ENCODE data around the gene NFASC. TPM values are rescaled to one million over a fixed set of nuclear protein-coding genes. Genes with fewer than 3 reads are reported as not detected.

NFASC gene
- total RNA-seq, 1 experiment from 2014 or later = 16.9 TPM

GRCh38 chr1:204834336-204834735 lies 36.3 kb upstream of the NFASC start:
- CTCF ChIA-PET = no interaction called here
- DNase-seq (ENCODE audit: low read depth, low spot score) = no peak
- Histone ChIP-seq H3K4me3 (ENCODE audit: low read depth in 2 of 2, low read length in 2 of 2) (no peak overlapping the region), H3K27ac (ENCODE audit: low read length) (no peak overlapping the region), H3K27me3 (ENCODE audit: control insufficient read depth, insufficient read depth, low read length) (no peaks in the 10 kb centered on the region), H3K4me1 (ENCODE audit: control insufficient read depth, insufficient read depth, low read length) (no peaks in the 10 kb centered on the region), H3K9me3 (ENCODE audit: control insufficient read depth, insufficient read depth, low read depth, low read length) (no peaks in the 10 kb centered on the region), H3K36me3 (ENCODE audit: control insufficient read depth, insufficient read depth, low read length) (no peaks in the 10 kb centered on the region)
- in situ Hi-C loops (cut with HindIII; ENCODE audit: low pct_unique_long_range_greater_than_20kb, low sequenced_read_pairs) (no loop called here), intact Hi-C loops (cut with micrococcal nuclease; ENCODE audit: unreplicated experiment) (no loop called here)
- no TSS peak for BruUV-seq (replicated peaks)
- no peak for TF ChIP-seq REST (IDR thresholded peaks at IDR 0.05; ENCODE audit: insufficient read depth in 1 of 2, low read depth in 2 of 2, low read length in 1 of 2)
- no peak for TF ChIP-seq SIN3A (IDR thresholded peaks at IDR 0.05; ENCODE audit: borderline replicate concordance, insufficient read depth, low read depth, low read length)
- TF ChIP-seq POLR2AphosphoS5 (IDR thresholded peaks at IDR 0.05; ENCODE audit: low read depth, low read length) = no peak
- POLR2A ChIA-PET = no interaction called here
- no peak for ATAC-seq

- no peaks in the 10 kb centered on the region for H3K36me3 ChIP-seq (ENCODE audit: control insufficient read depth, insufficient read depth, low read length)
- no TSS peak for BruUV-seq (replicated peaks)
- POLR2A ChIA-PET = no interaction called here
- H3K9me3 ChIP-seq (ENCODE audit: control insufficient read depth, insufficient read depth, low read depth, low read length) = no peaks in the 10 kb centered on the region
- CTCF ChIA-PET = no interaction called here
- no peaks in the 10 kb centered on the region for H3K27me3 ChIP-seq (ENCODE audit: control insufficient read depth, insufficient read depth, low read length)
- ATAC-seq = no peak
- H3K4me1 ChIP-seq (ENCODE audit: control insufficient read depth, insufficient read depth, low read length) = no peaks in the 10 kb centered on the region
- TF ChIP-seq REST (IDR thresholded peaks at IDR 0.05; ENCODE audit: insufficient read depth in 1 of 2, low read depth in 2 of 2, low read length in 1 of 2) (no peak), SIN3A (IDR thresholded peaks at IDR 0.05; ENCODE audit: borderline replicate concordance, insufficient read depth, low read depth, low read length) (no peak), TCF7L2 (IDR thresholded peaks at IDR 0.05; ENCODE audit: low read depth, low read length) (no peak), POLR2AphosphoS5 (IDR thresholded peaks at IDR 0.05; ENCODE audit: low read depth, low read length) (no peak), CTCF (IDR thresholded peaks at IDR 0.05) (no peak)
- intact Hi-C loops (cut with micrococcal nuclease; ENCODE audit: unreplicated experiment) = no loop called here
- H3K27ac ChIP-seq (ENCODE audit: low read length) = no peak overlapping the region
- no peak overlapping the region for H3K4me3 ChIP-seq (ENCODE audit: low read depth in 2 of 2, low read length in 2 of 2)
- in situ Hi-C loops (cut with HindIII; ENCODE audit: low pct_unique_long_range_greater_than_20kb, low sequenced_read_pairs) = no loop called here
- no peak for DNase-seq (ENCODE audit: low read depth, low spot score)
These were observed 35.9 kb upstream of the NFASC start for GRCh38 chr1:204834752-204835151.
